NCI-H2081 (cell line): ENCODE results near the gene SCGB1A1.
"Not testable (repeated sequence)": the region's sequence is repeated elsewhere in the genome, so short reads cannot be mapped to it uniquely, and the experiment has no call there.

Experiments
- DNase-seq, 2 experiments: peaks; one replicate each; lab custom pipeline; 2025; lab: John Stamatoyannopoulos, UW

SCGB1A1 gene

GRCh38 chr11:62449912-62450311 lies 31.1 kb downstream of the SCGB1A1 start:
- DNase-seq: not testable (repeated sequence)

DNA sequence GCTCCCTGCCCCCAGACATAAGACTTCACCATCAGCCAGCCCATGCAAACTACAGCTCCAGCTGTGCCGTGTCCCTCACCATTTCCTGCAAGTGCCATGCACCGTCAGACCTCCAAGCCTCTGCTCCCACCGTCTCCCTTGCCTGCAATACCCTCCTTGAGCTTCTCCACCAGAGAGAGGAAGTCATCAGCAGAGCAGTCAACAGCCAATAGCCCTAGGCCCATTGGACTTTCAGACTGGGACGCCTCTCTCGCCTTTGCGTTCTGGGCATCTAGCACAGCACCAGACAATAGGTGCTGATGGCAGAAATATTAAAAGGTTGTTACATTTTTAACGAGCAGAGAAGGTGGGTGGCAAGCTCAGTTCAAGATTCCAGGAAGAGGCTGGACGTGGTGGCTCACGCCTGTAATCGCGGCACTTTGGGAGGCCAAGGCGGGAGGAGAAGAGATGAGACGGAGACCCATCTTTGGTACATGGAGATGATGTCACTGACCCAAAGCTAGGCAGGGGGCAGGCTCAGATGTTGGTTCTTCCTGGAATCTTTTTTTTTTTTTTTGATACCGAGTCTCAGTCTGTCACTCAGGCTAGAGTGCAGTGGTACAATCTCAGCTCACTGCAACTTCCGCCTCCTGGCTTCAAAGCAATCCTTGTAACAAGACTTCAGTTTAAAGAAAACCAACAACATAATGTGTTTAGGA lies 31.9 kb downstream of the SCGB1A1 start:
- DNase-seq: no peak

DNA sequence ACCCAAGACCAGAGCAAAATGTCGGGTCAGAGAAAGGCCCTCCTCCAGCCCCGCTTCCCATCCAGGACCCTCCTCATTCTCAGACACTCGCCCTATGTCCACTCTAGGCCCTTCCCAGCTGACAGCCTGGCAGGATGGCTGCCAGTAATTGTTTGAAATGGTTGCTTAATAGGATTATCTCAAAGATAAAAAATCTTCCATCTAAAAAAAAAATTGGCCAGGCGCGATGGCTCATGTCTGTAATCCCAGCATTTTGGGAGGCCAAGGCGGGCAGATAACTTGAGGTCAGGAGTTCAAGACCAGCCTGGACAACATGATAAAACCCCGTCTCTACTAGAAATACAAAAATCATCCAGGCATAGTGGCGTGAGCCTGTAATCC lies 32.4 kb downstream of the SCGB1A1 start:
- DNase-seq: no peak

- DNase-seq: no peak
Measured at GRCh38 chr11:62452261-62452660, 33.4 kb downstream of the SCGB1A1 start.

DNA sequence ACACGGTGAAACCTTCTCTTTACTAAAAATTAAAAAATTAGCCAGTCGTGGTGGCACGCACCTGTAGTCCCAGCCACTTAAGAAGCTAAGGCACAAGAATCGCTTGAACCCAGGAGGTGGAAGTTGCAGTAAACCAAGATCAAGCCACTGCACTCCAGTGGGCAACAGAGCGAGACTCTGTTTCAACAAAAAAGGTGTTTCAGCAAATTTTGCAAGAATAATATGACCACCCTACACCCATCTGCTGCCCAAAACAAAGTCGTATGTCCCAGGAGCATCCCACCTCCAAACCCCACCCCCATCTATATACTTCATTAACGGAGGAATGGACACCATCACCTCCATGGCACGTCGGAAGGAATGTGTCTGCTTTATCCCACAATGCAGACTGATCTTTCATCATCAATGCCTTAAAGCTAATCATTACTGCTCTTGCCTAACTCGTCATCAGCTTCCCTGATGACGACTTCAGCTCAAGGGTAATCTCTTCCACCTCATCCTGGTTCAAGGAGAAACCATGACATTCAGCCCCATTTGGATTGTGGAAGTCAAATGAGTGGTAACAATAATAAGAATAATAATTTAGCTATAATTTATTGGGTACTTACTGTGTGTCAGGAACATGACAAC lies 34.1 kb downstream of the SCGB1A1 start:
- no peak for DNase-seq

GRCh38 chr11:62456630-62457029 lies 37.8 kb downstream of the SCGB1A1 start:
- DNase-seq: no peak

DNA sequence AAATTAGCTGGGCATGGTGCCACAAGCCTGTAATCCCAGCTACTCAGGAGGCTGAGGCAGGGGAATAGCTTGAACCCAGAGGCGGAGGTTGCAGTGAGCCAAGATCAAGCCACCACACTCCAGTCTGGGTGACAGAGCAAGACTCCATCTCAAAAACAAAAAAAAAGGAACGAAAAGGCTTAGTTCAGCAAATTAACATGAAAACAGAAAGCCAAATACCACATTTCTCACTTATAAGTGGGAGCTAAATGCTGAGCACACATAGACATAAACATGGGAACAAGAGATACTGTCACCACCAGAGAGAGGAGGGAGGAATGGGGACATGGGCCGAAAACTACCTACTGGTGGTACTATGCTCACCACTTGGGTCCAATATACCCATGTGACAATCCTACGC lies 38.6 kb downstream of the SCGB1A1 start:
- DNase-seq: no peak

DNA sequence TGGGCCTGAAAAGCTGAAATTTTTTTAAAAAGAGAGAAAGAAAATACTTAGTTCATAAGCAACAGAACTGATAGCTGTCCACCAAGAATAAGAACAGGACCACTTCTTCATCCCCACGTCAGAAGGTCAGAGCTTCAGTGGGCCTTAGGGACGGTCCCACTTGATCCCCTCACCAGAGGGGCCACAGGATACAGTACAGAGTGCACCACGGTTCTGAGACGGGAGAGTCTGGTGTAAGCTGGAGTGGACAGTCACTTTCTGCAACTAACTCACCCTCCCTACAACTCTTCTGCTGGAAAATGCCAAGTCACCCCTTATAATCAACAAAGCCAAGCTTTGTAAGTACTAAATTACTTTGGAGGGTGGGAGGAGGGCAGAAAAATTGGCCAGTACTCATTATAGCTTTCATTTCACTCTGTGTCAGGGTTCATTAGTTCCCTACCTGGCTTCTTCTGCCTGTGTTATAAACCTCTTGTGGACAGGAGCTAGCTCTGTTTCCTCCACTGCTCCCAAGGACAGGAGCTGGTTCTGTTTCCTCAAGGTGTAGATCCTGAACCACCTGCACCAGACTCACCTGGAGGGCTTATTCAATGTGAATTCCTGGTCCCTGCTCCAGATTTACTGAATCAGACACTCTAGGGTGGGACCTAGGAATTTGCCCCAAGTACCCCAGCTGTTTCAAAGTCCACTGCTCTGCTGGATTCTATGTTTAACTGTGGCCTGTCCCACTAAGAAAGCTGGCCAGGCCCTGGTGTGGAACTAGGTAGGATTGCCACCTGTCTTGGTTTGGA lies 39.6 kb downstream of the SCGB1A1 start:
- no peak for DNase-seq

- no peak for DNase-seq
Measured at GRCh38 chr11:62459080-62459479, 40.2 kb downstream of the SCGB1A1 start.

DNA sequence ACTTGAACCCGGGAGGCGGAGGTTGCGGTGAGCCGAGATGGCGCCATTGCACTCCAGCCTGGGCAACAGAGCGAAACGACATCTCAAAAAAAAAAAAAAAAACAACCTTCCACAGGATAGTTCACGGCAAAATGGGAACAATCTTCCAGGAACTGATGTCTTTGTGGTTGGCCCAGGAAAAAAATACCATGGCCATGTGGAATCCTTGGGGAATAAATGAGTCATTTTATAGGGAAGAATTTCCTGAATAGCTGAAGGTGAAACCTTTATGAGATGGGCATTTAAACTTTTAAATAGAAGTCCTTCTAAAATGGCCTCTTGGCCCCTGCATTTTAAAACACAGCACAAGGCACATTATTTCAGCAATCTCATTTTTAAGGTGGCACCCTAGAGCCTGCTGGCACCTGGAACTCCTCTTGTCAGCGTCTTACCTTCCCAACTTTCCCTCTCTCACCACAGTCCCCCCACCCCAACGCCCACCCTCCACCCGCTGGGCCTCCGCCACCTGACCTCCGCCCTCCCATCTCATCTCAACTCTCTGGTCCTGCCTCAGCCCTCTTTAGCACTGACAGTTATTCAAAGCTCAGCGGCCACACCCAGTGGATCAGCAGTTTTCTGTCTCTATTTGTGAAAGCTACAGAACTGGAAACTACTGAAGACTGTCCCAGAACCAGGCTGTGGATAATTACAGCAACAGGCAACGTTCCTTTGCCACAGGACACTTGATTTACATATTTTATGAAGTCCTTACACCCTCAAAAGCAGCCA lies 43.1 kb downstream of the SCGB1A1 start:
- no peak for DNase-seq

DNA sequence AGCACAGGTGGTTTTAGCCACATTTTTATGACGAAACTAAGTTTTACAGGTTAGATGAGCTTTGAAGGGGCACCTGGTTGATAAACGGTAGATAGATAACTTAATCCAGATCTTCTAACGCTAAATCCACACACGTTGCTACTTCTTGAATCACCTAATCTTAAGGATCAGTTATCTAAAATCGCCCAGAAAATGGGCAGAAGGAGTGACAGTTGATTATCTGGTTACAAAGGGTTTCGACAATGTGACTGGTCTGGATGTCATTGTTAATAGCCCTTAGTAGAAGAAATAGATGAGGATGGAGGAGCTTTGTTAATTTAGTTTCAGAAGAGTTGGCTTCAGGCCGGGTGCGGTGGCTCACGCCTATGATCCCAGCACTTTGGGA lies 43.7 kb downstream of the SCGB1A1 start:
- no peak for DNase-seq

DNA sequence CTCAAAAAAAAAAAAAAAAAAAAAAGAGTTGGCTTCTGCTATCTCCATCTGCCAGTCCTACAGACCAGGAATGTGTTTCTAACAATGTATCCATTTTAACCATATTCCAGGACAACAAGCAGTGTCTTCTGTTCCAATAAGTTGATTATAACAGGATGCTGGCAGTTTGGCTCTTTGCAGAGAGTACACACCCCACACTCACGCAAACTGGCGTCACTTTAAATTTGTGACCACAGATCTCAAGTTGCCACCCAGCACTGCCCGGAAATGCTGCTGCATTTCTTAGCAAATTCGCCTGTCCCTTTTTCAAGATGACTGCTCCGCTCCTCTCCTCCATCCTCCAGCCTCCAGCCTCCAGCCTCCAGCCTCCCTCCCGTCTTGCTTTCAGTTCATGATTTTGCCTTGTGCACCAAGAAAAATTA lies 44.3 kb downstream of the SCGB1A1 start:
- no peak for DNase-seq

DNA sequence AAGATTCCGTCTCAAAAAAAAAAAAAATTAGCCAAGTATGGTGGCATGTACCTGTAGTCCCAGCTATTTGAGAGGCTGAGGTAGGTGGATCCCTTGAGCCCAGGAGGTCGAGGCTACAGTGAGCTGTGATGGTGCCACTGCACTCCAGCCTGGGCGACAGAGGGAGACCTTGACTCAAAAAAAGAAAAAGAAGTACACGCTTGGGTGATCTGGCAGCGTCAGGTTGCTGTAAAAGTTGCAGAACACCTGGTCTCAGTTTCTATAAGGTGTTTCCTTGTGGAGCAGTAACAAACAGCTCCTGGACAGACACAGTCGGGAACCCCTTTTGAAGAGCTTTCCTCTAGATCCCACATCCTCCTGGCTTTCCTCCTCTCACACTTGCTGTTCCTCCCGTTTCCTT lies 45.8 kb downstream of the SCGB1A1 start:
- no peak for DNase-seq

GRCh38 chr11:62466444-62466843 lies 47.6 kb downstream of the SCGB1A1 start:
- no peak for DNase-seq

- no peak for DNase-seq
Measured at GRCh38 chr11:62468577-62468976, 49.7 kb downstream of the SCGB1A1 start.

DNA sequence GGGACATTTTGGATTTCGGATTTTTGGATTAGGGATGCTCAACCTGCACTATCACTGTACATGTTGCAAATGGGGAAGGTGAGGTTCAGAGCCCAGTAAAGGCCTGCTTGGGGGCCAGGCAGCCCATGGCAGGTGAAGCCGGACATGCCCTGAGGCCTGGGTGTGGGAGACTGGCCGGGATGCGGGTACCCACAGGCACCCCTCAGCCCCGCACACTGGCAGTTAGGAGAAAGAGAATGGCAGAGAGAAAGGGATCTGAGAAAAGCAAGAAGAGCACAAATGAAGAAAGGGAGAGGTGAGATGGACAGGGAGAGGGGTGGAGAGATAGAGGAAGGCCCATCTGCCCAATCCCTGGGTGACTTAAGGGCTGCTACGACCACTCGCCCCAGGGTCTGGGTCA lies 52.8 kb downstream of the SCGB1A1 start:
- DNase-seq: no peak

GRCh38 chr11:62472063-62472884 lies 53.4 kb downstream of the SCGB1A1 start:
- no peak for DNase-seq
